GM03348 (cell line): ENCODE measurements around the gene TRERF1.

Experiments used
- DNase-seq: peaks from one replicate; pipeline ENCODE4 v3.0.0; 2012; ENCODE audit warnings: low spot score

Gene TRERF1

DNA sequence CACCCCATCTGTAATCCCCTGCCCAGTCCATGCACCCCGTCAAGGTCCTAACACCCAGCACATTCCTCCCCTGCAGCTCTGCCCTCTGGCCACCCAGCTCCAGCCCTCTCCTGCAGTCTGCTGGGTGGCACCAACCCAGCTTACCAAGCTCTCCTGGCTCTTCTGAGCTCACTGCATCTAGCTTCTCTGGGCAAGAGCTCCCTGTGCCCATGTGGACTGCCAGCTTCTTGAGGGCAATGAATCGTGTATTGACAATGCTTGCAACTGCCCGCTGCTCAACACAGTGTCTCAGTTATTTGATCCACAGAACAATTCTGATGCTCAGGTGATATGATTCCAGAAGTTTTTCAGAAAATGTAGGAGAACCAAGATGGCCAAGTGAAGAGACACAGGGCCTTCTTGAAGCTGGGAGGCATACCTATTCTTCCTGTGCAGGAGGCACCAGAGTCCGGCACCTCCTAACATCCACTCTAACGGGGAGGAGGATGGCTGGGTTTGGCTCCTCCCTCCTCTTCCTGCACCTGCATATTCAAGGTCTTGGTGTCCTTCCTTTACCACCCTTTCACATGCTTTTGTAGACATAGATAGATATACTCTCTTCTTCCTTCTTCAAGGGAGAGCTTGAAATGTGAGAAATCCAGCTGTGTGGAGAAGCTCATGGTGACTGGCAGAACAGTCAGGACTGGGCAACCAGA is 85.6 kb downstream of the TRERF1 start:
- no peak for DNase-seq

DNA sequence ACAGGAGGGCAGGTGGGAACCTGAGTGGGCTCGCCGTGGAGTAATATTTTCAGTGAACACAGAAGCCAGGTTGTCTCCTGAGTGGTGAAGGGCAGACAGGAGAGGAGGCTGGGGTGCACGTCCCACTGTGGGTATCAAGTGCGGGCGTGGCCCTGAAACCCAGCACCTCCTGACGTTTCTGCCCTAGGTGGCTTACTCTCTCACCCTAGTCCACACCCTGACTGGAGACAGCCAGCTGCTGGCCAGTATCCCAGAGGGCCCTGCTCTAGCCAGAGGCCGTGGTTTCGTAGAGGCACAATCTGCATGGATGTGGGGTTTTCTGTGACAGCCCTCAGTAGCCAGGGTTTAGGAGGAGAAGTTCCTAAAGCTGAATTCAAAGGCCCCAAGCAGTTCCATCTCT is 86.7 kb downstream of the TRERF1 start:
- DNase-seq, result no peak

DNA sequence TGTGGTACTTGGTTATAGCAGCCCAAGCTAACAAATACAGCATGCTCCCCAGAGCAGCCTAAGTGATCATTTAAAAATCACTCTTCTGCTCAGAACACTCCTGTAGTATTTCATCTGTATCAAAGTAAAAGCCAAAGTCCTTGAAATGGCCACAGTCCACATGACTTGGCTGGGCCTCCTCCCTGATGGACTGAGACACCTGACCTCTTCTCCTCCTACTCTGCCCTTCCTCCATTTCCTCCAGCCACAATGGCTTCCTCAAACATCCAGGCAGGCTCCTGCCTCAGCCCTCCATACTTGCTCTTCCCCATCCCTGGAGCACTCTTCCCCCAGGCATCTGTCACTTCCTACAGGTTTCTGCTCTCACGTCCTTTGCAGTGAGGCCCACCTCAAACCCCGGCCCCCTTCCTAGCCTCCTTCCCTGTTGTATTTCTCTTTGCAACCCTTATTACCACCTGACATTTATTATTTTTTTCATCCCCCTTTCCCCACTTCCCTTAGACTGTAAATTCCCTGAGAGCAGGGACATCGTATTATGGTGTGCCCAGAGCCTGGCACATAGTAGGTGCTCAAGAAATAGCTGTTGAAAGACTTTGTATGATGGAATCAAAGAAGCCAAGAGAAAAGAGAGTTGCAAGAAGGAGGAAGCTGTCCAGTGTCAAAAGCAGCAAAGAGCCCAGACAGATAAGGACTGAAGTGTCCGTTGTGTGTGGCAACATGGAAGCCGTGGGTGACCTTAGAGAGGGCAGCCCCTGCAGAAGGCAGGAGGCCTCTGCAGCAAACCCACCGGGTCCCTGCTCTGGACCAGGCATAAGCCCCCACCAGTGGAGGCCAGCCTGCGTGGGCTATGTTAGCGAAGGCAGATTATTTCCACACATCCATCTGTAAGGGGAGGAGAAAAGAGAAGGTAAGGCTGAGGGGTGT is 87.5 kb downstream of the TRERF1 start:
- DNase-seq, result no peak

DNA sequence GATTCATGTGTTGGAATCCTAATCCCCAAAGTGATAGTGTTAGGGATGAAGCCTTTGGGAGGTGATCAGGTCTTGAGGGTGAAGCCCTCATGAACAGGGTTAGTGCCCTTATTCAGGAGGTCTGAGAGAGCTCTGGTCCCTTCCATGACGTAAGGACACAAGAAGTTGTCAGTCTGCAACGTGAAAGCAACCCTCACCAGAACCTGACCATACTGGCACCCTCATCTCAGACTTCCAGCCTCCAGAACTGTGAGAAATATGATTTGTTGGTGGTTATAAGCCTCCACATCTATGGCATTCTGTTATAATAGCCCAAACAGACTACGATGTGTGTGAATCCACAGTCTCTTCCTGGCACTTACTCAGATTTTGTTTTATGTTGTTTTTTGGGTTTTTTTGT is 90.7 kb downstream of the TRERF1 start:
- DNase-seq, result no peak

DNA sequence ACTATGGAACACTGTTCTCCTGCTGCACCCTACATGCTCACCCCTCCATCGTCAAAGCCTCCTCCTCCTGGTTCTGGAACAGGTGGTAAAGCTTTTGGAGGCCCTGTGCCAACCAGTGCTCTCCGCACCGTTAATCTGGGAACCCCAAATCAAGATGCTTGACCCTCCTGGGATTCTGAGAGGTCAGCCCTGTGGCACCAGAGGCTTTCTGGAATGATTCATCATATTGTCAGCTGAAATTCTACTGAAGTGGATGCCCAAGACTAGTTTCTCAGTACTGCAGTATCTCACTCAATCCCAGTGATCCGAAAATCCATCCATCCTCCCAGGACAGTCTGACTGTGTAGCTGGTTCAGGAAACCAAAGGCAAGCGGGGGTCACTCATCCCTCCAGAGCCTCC is 92.7 kb downstream of the TRERF1 start:
- no peak for DNase-seq

DNA sequence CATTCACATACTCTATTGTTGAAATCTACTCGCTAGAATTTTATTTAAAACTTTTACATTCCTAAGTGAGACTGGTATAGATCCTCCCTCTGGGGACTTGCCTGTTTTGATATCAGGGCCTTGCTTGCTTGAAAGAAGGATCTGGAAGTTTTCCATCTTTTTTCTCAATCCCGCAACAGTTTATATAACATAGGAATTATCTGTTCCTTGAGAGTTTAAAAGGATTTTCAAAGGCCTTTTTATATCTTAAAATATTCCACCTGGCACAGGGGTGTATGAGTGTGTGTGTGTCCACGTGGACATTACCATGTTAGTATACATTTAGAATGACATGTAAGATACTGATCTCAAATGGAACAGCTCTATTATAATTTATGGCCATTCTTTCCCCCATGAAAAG is 96.3 kb downstream of the TRERF1 start:
- DNase-seq, result no peak

DNA sequence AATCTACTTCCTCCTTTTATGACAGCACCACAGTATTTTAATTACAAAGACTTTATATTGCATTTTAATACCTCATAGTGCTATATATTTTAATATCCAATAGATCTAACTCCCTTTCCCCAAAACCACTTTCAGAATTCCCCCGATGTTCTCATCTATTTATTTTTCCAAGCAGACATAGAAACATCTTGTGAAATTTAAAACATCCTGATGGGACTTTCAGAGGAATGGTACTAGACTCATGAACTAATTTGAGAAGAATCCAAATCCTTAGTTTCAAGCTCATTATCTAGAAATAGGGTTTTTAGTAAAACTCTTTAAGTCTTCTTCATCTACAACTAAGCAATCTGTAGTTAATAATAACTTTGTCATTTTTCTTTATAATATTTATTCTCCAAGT is 97.0 kb downstream of the TRERF1 start:
- no peak for DNase-seq

DNA sequence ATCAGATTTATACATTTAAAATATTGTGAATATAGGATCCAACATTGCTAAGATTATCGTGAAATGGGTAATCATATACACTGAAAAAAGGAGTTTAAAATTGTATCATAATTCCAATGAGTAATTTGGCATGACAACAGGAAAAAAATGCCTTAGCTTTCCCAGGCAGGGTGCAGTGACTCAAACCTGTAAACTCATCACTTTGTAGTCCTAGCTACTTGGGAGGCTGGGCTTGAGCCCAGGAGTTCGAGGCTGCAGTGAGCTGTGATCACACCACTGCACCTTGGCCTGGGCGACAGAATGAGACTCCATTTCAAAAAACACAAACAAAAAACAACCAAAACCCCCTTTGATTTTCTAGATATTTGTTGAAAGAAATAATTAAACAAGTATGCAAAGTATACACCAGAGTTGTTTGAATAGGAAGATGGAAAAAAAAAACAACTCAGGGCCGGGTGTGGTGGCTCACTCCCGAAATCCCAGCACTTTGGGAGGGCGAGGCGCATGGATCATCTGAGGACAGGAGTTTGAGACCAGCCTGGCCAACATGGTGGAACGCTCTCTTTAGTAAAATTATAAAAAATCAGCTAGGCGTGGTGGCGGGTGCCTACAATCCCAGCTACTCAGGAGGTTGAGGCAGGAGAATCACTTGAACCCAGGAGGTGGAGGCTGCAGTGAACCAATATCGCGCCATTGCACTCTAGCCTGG is 98.7 kb downstream of the TRERF1 start:
- peak; percentile 62 for DNase-seq

DNA sequence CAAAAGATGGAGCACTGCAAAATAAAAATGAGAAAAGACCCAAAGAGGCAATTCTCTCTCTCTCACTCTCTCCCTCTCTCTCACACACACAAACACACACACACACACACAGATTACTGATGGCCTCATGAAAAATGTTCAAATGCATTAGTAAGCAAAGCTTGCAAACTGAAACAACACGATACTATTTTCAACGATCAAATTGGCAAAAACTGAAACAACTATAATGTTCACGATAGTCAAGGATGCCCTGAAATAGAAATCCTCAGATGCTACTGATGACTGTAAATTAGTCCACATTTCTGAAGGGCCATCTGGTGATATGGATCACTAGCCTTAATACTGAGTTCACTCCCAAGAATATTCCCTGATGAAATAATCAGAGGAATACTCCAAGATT is 100.8 kb downstream of the TRERF1 start:
- DNase-seq, result no peak

DNA sequence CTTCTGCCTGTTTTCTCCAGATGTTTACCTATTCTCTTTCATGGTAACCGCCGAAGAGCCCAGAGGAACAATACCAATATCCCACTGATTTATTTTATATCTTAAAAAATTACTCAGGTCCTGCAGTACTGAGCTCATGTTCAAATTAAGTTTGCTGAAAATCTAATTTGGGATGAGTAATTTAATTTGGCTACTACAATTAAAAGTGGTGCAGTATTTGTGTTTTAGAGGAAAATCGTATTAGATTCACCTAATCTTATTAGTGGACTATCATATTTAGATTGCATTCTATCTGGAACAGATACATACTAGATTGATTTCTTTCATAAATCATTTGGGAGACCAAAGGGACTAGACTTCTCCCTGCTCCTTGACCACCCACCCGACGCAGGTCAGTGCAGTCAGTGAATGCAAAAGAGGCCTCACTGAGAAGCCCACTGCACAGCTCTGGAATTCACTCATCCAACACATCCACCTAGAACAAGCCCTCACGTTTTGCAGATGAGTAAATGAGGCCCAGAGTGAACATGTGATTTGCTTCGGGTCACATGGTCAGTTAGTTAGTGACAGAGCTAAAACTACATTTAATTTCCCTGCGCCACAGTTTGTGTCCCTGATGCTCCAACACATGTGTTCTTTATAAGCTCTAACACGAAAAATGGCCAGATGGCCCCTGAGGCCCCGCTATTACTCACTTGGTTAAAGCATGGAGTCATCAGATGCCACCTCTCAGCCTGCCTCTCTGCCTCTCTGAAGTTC is 101.8 kb downstream of the TRERF1 start:
- no peak for DNase-seq

DNA sequence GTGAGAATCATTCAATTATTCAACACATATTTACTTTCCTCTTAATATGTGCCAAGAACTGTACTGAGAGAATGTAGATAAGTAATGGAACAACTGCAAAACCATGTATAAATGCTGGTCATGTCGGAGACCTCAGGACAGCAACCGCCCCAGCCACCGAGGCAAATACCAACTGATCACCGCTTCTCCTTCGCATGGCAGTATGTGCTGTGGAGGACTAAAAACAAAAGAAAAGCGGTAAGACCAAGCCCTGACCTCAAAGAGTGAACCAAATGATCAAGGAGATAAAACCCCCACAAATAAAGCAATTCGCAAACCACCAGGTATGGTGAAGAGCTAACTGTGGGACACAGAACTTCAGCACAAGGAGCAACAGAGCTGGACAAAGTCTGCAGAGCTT is 104.3 kb downstream of the TRERF1 start:
- no peak for DNase-seq

DNA sequence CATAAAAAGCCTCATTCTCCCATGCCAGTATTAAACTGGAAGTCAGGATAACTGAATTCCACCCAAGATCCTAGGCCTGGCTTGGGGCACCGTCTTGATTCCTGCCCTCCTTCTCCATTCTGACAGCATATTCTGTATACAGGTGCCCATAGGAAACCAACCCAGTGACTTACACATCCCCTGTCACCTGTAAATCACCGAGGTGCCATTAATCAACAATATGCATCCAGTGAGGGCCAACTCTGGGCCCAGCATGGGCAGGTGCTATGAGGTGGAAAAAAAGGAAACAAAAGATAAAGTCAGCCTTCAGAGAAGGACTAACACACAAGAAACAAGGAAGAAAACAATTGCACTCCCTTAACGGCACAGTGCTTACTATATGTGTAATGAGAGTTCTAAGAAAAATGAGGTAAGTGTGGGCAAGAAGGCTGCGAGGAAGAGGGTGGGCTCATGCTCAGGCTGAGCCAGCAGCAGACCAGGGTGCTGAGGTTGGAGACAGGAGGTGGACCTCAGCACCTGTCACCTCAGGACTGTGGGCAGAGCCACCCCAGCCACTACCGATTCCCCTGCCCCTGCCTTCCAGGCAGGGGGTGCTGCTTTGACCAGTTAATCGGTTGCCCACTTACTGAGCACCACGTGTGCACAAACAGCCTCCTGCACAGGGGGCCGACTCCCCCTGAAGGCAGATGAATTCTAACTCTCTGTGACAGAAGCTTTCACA is 105.9 kb downstream of the TRERF1 start:
- no peak for DNase-seq

DNA sequence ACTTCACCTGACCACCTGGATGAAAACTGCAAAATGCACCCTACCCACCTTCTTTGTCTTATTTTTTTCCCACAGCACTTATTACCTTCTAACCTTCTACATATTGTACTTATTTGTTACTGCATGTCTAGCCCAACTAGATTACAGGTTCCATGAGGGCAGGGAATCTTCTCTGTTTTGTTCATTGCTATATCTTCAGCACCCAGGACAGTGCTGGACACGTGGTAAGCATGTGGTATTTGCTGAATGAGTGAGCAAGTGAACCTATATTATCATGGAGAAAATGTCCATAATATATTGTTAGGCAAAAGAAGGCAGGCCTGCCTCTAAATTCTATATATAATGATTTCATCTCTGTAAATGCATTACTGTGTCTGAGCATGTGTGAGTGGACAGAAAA is 107.0 kb downstream of the TRERF1 start:
- no peak for DNase-seq

DNA sequence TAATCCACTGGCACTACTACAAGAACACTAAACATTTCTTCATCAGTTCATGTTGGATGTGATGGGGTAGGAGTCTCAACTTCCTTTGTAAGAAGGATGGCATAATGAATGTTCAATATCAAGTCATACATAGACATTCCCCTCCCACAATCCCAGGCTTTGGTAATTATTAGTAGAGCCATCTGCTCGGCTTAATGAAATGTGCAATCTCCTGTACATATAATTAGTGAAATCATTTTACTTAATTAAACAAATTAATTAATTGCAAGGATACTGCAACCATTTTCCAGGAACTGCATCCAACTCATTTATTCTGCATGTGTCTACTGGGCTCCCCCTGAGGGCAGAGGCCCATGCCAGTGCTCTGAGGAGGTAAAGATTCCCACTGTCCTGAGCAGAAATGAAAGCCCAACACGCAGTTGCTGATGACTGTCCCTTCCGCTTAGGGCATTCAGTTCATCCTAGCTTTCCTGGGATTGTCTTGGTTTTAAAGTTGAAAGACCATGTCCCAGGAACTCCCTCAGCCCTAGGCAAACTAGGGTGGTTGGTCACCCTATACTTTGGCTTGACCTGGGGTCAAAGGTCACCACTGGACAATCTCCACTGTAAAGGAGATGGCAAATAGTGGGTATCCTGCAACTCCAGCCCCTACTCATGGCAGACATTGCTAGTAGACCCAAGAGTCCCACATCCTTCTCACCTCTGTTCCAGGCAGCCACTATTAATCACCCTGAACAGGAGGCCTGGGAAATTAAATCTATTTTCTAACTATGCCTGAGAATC is 109.8 kb downstream of the TRERF1 start:
- DNase-seq, result no peak

DNA sequence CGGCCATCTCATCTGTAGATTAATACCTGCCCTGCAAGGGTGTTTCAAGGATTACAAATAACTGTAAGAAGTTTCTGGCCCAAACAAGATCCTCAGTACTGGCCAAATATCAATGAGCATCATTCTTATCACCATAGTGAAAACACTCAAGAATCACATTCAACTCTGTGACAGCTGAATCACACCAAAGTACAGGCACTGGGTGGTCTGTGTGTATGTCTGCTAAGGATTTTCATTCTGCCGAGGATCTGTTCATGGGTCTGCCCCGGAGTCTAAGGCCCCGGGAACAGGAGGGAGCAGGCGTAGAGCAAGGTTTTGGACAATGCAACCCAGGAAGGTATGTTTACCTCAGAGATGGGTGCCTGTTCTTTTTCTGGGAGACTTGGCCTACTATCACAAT is 110.5 kb downstream of the TRERF1 start:
- no peak for DNase-seq

DNA sequence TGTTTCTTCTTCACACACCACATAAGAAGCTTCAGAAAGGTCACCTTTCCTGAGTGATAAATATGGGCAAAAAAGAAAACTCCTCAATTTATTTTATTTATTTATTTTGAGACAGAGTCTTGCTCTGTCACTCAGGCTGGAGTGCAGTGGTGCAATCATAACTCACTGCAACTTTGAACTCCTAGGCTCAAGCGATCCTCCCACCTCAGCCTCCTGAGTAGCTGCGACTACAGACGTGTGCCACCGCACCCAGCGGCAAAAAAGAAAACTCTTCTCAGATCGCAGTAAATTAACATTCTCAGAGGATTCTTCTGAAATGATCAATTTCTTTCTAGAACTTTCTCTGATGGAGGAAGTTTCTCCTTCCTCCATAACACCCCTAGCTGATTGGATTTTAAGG is 111.2 kb downstream of the TRERF1 start:
- DNase-seq, result no peak

DNA sequence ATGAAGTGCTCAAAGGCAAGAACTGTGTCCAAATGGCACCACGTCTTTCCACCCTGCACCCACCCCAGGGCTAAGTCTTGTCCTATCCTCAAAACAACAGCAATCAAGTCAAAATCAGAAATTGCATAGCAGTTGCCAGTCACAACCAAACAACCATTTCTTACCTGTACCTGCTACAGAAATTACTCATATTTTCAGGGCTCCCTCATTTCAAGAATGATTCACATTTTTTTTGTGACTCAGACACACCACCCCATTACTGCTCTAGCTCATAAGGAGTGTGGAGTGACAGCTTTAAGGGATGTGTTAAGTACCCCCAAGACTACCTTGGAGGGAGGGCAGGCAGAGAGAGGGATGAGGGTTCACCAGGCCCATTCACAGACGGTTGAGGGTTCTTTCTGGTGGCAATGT is 111.7 kb downstream of the TRERF1 start:
- DNase-seq, result no peak

DNA sequence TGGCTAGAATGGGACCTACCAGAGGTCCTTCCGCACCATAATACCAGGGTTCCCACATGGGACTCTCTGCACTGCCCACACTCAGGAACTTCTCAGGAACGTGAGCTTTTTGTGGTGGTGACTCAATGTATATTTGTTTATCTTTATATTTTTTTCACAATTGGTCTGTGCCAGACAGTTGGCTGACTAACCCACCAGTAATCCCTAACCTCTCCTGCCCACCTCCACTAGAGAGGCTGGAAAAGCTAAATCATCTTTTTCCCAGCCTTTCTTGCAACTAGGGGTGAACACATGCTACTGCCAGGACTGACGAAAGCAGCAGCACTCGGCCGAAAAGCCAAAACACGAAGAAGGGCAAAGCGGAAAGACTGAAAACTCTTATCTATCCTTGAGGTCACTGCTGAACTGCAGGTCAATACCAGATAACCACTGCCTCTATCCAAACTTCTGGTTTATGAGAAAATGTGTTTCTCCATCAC is 112.9 kb downstream of the TRERF1 start:
- DNase-seq, result peak; percentile 88

DNA sequence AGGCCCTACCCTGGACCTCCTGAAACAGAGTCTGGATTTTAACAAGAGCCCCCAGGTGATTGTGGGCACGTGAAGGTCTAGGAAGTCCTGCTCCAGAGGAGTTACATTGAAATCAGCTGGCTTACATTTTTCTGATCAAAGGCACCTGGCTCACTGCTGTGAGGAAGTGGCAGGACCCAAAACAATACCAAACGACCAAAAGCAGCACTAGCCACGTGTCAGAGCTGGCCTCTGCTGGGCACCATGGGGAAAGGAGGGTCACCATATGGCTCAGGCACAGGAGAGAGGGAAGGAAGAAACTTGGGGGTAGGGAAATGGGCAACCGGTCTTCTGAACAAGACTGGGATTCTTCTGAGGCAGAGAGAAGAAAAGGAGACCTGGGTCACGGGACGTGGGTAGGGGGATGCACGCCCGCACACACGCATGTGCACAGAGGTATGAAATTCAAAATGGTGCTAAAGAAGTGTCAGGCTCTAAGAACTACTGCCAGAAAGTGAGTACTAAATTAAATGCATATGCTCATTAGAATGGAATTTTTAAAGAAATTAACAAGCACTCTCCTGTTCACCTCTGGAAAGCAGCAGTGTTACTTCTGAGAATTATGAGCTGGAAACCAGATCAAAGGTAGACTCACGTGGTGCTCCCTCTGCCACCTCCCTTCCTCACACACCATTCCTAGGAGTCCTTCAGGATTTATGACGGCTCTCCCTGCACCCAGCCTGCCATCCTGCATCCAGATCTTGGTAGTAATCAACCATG is 113.6 kb downstream of the TRERF1 start:
- no peak for DNase-seq

DNA sequence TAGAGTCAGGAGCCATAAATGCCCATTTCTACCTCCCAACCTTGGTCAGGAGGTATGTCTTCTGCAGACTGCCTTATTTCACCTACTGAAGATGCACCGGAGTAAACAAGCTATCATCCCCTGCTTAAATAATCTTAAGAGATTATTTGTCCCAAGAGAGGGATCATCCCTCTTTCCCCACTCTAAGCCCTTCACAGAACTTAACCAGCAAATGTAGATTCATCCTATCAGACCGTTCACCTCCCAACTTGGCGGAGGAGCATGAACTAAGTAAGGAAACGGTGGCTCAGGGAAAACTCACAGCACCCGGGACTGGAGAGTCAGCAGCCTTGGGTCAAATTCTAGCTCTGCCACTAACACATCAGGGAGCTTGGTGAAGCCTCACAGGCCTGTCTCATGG is 115.3 kb downstream of the TRERF1 start:
- no peak for DNase-seq
